ENCODE data around the gene IL11.

GRCh38 chr19:55385724-55386492 is 15.6 kb upstream of the IL11 start, which contains the start of gene RPL28:
- TF ChIP-seq CTCF (IDR thresholded peaks at IDR 0.05 in 4 of 5, conservative IDR thresholded peaks at IDR 0.05 in 1 of 5) (no peak), POLR2A (IDR thresholded peaks at IDR 0.05) (peak; percentile 95 to 97)
